NT2/D1 (cell line): ENCODE results near the gene DPP6.

Experiments used
- DNase-seq: peaks from one replicate; pipeline ENCODE4 v3.0.0-alpha.2; 2011; ENCODE audit warnings: low read depth, low spot score
- H3K27me3 ChIP-seq: 2 replicates; pipeline ENCODE4 v1.6.0; 2011; ENCODE audit warnings: mild to moderate bottlenecking; ENCODE audit not compliant: insufficient read length, insufficient read depth
- H3K36me3 ChIP-seq: 2 replicates; pipeline ENCODE4 v1.6.1; 2011; ENCODE audit warnings: mild to moderate bottlenecking, low read length, mixed read lengths; ENCODE audit not compliant: insufficient read depth, insufficient read length
- H3K4me1 ChIP-seq: 2 replicates; pipeline ENCODE4 v1.5.1; 2011; ENCODE audit not compliant: insufficient read depth, insufficient read length
- H3K4me3 ChIP-seq: 2 replicates; pipeline ENCODE4 v1.5.1; 2011; ENCODE audit warnings: low read depth; ENCODE audit not compliant: insufficient read length
- H3K9ac ChIP-seq: 2 replicates; pipeline ENCODE4 v1.6.0; 2011; ENCODE audit warnings: low read depth; ENCODE audit not compliant: insufficient read length
- H3K9me3 ChIP-seq: 2 replicates; pipeline ENCODE4 v1.5.1; 2011; ENCODE audit warnings: mild to moderate bottlenecking, low read length; ENCODE audit not compliant: insufficient read depth
- SUZ12 ChIP-seq: IDR thresholded peaks from 2 replicates; pipeline ENCODE4 v1.6.1; 2011; ENCODE audit not compliant: insufficient read length, insufficient read depth; ENCODE audit errors: extremely low read depth
- YY1 ChIP-seq: IDR thresholded peaks from 2 replicates; pipeline ENCODE4 v1.6.1; 2011; ENCODE audit not compliant: insufficient read length, insufficient read depth
- ZNF274 ChIP-seq: IDR thresholded peaks from 2 replicates; pipeline ENCODE4 v1.6.1; 2011; ENCODE audit warnings: mild to moderate bottlenecking, low read depth, low read length

The DPP6 gene

GRCh38 chr7:154217688-154218340, 165.6 kb downstream of the DPP6 start:
- H3K4me1 ChIP-seq = no peaks in the 10 kb centered on the region

DNA sequence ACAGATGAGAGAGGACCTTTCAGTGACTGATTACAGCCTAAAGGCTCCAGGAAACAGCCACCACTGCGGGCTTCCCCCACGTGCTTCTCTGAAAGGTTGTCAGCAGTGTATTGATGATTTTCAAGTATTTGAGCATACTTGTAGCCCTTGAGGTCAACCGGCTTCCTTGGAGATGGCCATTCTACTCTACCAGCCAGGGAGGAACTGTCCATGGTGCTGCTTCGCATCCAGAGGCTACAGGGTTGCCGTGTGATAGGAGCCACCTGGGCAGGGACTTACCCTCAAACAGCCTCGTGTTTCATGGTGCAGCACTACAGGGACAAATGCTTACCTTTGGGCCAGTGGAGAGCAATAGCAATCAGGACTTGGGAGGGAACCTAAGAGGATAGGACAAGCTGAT, 179.5 kb downstream of the DPP6 start:
- Histone ChIP-seq H3K36me3 (no peaks in the 10 kb centered on the region), H3K9ac (no peak overlapping the region), H3K4me3 (no peak overlapping the region), H3K27me3 (no peaks in the 10 kb centered on the region), H3K4me1 (no peaks in the 10 kb centered on the region), H3K9me3 (no peaks in the 10 kb centered on the region)
- no peak for TF ChIP-seq SUZ12
- no peak for TF ChIP-seq ZNF274
- no peak for TF ChIP-seq YY1
- DNase-seq = peak; percentile 33

More at GRCh38 chr7:154217688-154218340, 165.6 kb downstream of the DPP6 start:
- no peak for DNase-seq
- Histone ChIP-seq H3K27me3 (no peaks in the 10 kb centered on the region), H3K36me3 (no peaks in the 10 kb centered on the region), H3K9ac (no peak overlapping the region), H3K4me3 (no peak overlapping the region), H3K9me3 (no peaks in the 10 kb centered on the region)
- TF ChIP-seq ZNF274 (no peak), SUZ12 (no peak), YY1 (no peak)

DNA sequence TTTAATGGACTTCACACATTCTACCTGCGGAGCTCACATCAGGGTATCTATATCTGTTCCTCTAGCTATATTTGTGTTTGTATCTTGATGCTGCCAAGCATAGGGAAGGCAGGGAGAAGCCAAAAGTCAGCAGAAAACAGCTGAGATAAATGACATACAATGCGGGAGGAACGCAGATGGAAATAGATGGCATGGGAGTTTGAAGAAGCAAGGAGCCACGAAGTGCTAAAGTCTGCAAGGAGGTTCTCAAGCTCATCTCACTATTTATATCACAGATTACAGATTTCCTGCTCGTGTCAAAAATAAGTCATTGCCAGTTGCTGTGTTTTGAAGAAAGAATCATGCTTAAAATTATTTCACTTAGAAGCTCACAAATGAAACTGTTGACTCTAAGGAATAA, 180.5 kb downstream of the DPP6 start:
- no peak overlapping the region for H3K9ac ChIP-seq
- no peak for TF ChIP-seq ZNF274
- TF ChIP-seq YY1 = no peak
- no peak for TF ChIP-seq SUZ12
- no peak for DNase-seq
- H3K36me3 ChIP-seq = no peaks in the 10 kb centered on the region
- no peak overlapping the region for H3K4me3 ChIP-seq
- no peaks in the 10 kb centered on the region for H3K9me3 ChIP-seq
- H3K27me3 ChIP-seq = no peaks in the 10 kb centered on the region
- H3K4me1 ChIP-seq = no peaks in the 10 kb centered on the region

DNA sequence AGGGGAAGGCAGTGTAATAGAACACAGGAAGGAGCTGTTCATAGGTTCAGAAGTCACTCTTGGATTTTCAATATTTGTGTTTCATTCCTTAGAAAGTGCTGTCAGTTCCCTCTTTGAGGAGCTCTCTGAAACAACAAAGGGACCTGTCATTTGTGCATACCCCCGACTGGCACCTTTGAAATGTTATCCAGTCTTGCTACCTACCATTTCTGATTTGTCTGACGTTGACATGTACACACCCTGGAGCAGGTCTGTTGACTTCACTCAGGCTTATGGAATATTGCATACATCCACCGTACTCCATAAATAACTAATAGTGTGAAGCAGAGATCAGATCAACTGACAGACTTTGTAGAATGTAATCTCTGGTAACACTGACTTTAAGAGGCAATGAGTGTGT, 189.8 kb downstream of the DPP6 start:
- peaks cover 7% of the 10 kb centered on the region; the same call in 1 of the 2 replicates for H3K9me3 ChIP-seq
- no peak overlapping the region for H3K9ac ChIP-seq
- DNase-seq = no peak
- no peak overlapping the region for H3K4me3 ChIP-seq
- H3K27me3 ChIP-seq = no peaks in the 10 kb centered on the region
- H3K4me1 ChIP-seq = no peaks in the 10 kb centered on the region
- no peaks in the 10 kb centered on the region for H3K36me3 ChIP-seq
- TF ChIP-seq ZNF274 (no peak), YY1 (no peak)

DNA sequence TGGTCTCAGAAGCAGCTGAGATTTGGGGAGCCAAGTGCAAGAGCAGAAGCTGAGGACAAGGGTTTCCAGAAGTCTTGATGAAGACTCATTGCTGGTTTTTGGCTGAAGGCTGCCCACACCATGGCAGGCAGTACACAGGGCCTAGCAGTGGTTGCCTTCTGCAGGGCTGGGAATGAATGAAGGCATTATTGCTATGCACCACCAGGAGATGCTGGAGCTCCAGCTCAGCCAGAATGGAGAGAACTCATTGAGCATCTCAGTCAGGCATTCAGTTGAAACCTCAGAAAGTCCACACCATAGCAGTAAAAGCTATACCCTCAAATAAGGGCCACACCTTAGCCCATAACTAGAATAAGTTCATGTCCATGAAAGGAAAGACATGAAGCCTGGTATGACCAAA, 190.5 kb downstream of the DPP6 start:
- Histone ChIP-seq H3K27me3 (no peaks in the 10 kb centered on the region), H3K9ac (no peak overlapping the region), H3K9me3 (peaks cover 7% of the 10 kb centered on the region; the same call in 1 of the 2 replicates), H3K4me3 (no peak overlapping the region), H3K36me3 (no peaks in the 10 kb centered on the region), H3K4me1 (no peaks in the 10 kb centered on the region)
- TF ChIP-seq ZNF274 = no peak
- TF ChIP-seq SUZ12 = no peak
- TF ChIP-seq YY1 = no peak
- DNase-seq = no peak

DNA sequence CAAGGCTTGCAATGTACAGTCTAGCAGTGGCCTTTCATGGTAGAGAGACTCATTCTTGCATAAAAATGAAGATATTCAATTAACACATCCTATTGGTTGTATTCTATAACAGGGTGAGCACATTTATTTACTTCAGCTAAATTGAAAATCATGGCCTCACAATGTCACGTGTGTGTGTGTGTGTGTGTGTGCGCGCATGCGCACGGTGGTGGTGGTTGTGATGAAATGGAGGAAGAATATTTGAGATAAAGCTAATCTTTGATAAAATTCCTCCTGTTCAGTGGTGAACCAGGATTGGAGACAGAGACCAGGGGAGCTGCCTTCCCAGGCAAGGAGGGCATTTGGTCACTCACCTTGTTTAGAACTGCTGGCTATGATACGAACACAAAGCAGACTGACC, 199.8 kb downstream of the DPP6 start:
- no peaks in the 10 kb centered on the region for H3K27me3 ChIP-seq
- no peaks in the 10 kb centered on the region for H3K9me3 ChIP-seq
- H3K9ac ChIP-seq = no peak overlapping the region
- H3K36me3 ChIP-seq = no peaks in the 10 kb centered on the region
- DNase-seq = no peak
- TF ChIP-seq ZNF274 (no peak), SUZ12 (no peak), YY1 (no peak)
- H3K4me1 ChIP-seq = no peaks in the 10 kb centered on the region
- H3K4me3 ChIP-seq = no peak overlapping the region

DNA sequence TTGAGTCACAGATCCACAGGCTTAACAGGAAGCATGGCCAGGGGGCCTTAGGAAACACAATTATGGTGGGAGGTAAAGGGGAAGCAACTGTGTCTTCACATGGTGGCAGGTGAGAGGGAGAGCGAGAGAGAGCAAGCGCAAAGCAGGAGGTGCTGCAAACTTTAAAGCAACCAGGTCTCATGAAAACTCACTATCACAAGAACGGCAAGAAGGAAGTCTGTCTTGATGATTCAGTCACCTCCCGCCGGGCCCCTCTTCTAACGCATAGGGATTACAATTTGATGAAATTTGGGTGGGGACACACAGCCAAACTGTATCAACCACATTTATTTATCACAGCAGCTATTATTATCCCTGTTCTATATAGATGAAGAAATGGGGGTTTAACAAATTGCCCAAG, 201.6 kb downstream of the DPP6 start:
- Histone ChIP-seq H3K9me3 (no peaks in the 10 kb centered on the region), H3K27me3 (no peaks in the 10 kb centered on the region), H3K4me1 (no peaks in the 10 kb centered on the region), H3K9ac (no peak overlapping the region), H3K36me3 (no peaks in the 10 kb centered on the region), H3K4me3 (no peak overlapping the region)
- no peak for TF ChIP-seq ZNF274
- TF ChIP-seq YY1 = no peak
- TF ChIP-seq SUZ12 = no peak
- no peak for DNase-seq

- no peaks in the 10 kb centered on the region for H3K9me3 ChIP-seq
- no peak overlapping the region for H3K4me3 ChIP-seq
- no peak for DNase-seq
- H3K36me3 ChIP-seq = no peaks in the 10 kb centered on the region
- H3K4me1 ChIP-seq = no peaks in the 10 kb centered on the region
- H3K9ac ChIP-seq = no peak overlapping the region
- no peaks in the 10 kb centered on the region for H3K27me3 ChIP-seq
- TF ChIP-seq YY1 (no peak), ZNF274 (no peak), SUZ12 (no peak)
Measured at GRCh38 chr7:154255324-154255723, 203.1 kb downstream of the DPP6 start.
